ENCODE measurements around the gene MAP3K2.

DNA sequence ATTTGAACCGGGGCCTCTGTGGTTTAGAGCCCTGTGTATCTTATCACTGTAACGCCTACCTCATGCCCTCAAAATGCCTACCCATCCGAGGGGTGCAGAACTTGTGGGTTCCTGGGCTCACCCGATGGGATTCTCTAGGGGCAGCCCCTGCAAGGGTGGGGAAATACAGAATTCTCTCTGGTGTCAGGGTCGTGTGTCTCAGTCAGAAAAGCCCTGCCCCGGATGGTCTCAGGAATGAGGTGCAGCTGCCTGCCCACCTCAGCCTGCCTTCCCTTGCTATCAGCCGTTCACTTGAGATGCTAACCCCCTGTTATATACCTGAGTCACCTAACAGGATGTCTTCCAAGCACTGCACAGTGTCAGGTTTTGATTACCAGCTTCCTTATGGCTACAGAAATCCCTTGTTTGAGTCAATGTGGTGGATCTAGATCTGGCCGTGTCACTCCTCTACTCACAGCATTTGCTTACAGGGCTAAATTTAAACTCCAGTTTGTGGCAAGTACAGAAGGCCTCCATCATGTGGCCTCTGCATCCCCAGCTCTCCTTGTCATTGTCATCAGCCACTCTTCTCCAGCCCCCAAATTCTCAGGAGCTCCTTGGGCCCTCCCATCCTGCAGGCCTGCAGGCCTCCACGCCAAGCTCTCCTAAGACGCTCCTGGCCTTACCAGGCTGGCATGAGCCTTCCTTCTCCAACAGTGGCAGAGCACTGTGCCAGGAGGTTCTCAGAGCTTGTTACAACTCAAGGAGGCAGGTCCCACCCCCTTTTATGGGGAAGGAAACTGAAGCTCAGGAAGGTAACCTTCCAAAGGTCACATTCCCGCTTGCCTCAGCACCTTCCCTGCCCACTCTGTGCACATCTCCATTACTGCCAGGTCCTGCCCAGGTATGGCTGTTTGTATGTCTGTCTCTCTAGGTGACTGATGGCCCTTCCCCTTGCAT, 14.3 kb upstream of the MAP3K2 start:
- TF ChIP-seq CTCF (IDR thresholded peaks at IDR 0.05) = no peak
- TF ChIP-seq POLR2AphosphoS5 (IDR thresholded peaks at IDR 0.05) = peak in 2 of 3 donors; percentile 79 to 82
- peak; percentile 1 for TF ChIP-seq EP300 (IDR thresholded peaks at IDR 0.05; ENCODE audit: low read depth)
- peak; percentile 70 for TF ChIP-seq POLR2A (IDR thresholded peaks at IDR 0.05)

Data from transverse colon (tissue), 4 donors.